Measurements from ENCODE around the gene PLS3. TPM values are rescaled to one million over a fixed set of nuclear protein-coding genes. Genes with fewer than 3 reads are reported as not detected.

Gene PLS3
- total RNA-seq, 2 donors from 2014 or later, result 33.4 to 40.1 TPM

DNA sequence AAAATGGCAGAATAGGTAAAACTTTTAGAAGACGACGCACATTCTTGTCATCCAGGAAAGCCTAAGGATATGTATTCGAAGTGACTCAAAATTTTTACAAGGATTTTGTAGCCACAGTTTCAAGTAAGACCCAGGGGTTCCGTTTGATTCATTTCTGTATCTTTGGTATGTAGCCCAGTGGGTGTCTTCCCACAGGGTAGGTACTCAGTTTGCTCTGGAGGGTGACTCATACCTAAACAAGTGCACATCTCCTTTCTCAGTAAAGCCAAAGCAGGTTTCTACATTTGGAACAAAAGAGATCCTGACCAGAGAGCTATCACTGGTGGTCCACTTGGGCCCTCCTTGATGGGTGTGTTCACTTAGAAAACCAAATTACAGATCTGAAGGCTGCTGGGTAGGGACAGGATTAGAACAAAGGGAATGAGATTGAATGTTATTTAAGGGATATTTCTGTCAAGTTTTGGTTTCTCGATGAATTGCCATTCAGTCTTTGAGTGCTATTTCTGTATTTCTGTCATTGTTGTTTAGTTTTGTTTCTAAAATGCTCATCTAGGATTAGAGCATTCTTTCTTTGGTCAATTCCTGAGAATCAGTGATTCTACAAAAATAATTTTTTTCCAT is 56.1 kb downstream of the PLS3 start:
- H3K27me3 ChIP-seq, result no peaks in the 10 kb centered on the region
- DNase-seq (ENCODE audit: low spot score), result no peak
- H3K4me3 ChIP-seq, result no peak overlapping the region
- H3K9me3 ChIP-seq, result no peaks in the 10 kb centered on the region
- no peaks in the 10 kb centered on the region for H3K36me3 ChIP-seq
- TF ChIP-seq, protein P1, sequence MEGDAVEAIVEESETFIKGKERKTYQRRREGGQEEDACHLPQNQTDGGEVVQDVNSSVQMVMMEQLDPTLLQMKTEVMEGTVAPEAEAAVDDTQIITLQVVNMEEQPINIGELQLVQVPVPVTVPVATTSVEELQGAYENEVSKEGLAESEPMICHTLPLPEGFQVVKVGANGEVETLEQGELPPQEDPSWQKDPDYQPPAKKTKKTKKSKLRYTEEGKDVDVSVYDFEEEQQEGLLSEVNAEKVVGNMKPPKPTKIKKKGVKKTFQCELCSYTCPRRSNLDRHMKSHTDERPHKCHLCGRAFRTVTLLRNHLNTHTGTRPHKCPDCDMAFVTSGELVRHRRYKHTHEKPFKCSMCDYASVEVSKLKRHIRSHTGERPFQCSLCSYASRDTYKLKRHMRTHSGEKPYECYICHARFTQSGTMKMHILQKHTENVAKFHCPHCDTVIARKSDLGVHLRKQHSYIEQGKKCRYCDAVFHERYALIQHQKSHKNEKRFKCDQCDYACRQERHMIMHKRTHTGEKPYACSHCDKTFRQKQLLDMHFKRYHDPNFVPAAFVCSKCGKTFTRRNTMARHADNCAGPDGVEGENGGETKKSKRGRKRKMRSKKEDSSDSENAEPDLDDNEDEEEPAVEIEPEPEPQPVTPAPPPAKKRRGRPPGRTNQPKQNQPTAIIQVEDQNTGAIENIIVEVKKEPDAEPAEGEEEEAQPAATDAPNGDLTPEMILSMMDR (IDR thresholded peaks at IDR 0.05), result no peak
- peak overlapping the region; percentile 72 to 88 for H3K27ac ChIP-seq
- peaks cover 0 to 22% of the 10 kb centered on the region in 2 donors for H3K4me1 ChIP-seq

GRCh38 chrX:115622534-115622933 is 61.6 kb downstream of the PLS3 start:
- Histone ChIP-seq H3K27me3 (no peaks in the 10 kb centered on the region), H3K4me3 (no peak overlapping the region), H3K36me3 (no peaks in the 10 kb centered on the region), H3K9me3 (no peaks in the 10 kb centered on the region), H3K4me1 (peaks cover 0 to 7% of the 10 kb centered on the region in 2 donors), H3K27ac (peak overlapping the region; percentile 49 to 69)
- DNase-seq (ENCODE audit: low spot score), result no peak
- TF ChIP-seq, protein P1 (IDR thresholded peaks at IDR 0.05), result no peak

DNA sequence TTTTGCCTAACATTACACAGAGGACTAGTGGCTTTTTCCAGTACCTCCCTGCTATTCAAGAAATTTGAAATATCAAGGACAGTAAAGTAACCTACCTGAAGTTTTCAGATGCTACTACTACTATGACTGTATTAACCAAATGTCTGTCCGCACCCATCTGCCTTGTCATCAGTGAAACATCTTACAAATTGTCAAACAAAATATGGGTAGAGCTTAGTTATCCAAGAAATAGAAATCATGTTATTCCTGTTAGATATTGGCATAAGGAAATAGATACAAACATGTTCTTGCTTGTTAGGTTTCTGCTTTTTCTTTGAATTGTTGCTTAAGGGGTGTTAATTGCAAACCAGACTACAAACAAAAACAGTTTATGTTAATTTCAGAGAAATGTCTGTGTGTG is 63.9 kb downstream of the PLS3 start:
- Histone ChIP-seq H3K27me3 (no peaks in the 10 kb centered on the region), H3K27ac (peak overlapping the region; percentile 56 to 58), H3K9me3 (no peaks in the 10 kb centered on the region), H3K36me3 (no peaks in the 10 kb centered on the region), H3K4me1 (peaks cover 0 to 7% of the 10 kb centered on the region in 2 donors), H3K4me3 (no peak overlapping the region)
- DNase-seq (ENCODE audit: low spot score), result no peak
- TF ChIP-seq, protein P1 (IDR thresholded peaks at IDR 0.05), result no peak

DNA sequence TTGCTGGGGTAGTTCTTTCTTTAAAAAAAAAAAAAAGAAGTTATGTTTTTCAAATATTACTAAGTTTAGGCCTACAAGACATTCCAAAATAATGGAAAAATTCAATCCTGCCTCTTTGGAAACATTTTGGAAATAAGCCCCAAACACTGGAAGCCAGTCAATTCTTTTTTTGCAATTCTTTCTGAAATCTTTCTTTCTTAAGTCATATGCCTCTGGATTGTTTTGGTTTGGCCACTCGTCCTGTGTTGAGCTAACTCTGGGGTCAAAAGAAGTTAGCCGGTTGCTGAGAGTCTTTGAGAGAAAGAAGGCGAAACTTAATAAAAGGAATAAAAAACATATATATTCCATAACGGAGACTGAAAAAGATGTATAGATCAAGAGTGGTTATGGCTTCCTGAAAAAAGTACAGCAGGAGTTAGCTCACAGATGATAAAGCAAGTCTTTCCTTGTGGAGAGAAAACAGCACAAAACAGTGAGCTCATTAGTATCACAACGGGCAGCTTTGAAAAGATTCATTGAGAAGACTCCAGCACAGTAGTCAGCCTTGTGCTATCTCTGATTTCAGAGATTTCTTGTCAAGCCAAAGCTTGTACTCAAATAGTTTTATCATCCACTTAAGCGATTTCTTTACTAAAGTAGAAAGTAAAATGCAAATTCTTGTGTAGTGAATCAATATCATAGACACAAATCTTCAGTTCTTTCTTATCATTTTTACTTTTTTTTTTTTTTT is 64.8 kb downstream of the PLS3 start:
- H3K27ac ChIP-seq, result peak overlapping the region; percentile 56 to 58
- peaks cover 0 to 7% of the 10 kb centered on the region in 2 donors for H3K4me1 ChIP-seq
- H3K9me3 ChIP-seq, result no peaks in the 10 kb centered on the region
- H3K27me3 ChIP-seq, result no peaks in the 10 kb centered on the region
- no peaks in the 10 kb centered on the region for H3K36me3 ChIP-seq
- no peak overlapping the region for H3K4me3 ChIP-seq
- no peak for DNase-seq (ENCODE audit: low spot score)
- TF ChIP-seq, protein P1 (IDR thresholded peaks at IDR 0.05), result no peak

DNA sequence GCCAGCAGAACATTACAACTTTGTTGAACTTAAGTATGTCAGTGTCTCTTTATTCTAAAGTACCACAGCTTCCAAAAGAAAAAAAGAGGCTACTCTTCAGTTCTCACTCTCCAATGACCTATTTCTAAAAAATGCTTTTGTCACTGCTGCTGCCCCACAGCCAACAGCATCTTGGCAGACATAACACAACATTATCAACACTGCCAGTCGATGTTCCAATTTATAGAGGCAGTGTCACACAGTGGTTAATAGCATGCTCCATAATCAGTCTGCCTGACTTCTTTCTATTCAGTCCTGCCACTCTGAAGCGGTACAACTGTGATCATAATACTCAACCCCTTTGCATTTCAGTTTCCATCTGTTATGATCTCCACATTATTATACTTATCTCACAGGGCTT is 69.2 kb downstream of the PLS3 start:
- no peaks in the 10 kb centered on the region for H3K36me3 ChIP-seq
- H3K4me1 ChIP-seq, result peaks cover 0 to under 1% of the 10 kb centered on the region in 2 donors
- TF ChIP-seq, protein P1 (IDR thresholded peaks at IDR 0.05), result no peak
- peak overlapping the region in 1 of 2 donors; percentile 58 for H3K27ac ChIP-seq
- H3K9me3 ChIP-seq, result no peaks in the 10 kb centered on the region
- no peaks in the 10 kb centered on the region for H3K27me3 ChIP-seq
- DNase-seq (ENCODE audit: low spot score), result no peak
- no peak overlapping the region for H3K4me3 ChIP-seq

Measured in right atrium auricular region (tissue), 2 donors.